GM21723 (cell line): Measurements from ENCODE around the gene NPIPA1.
"Not testable (repeated sequence)": the region's sequence is repeated elsewhere in the genome, so short reads cannot be mapped to it uniquely, and the experiment has no call there.

Experiments used
- ATAC-seq: cut with Tn5 transposase; IDR thresholded peaks from one replicate; pipeline ENCODE4 v1.9.1; 2021; ENCODE audit warnings: mild to moderate bottlenecking, moderate library complexity; ENCODE audit not compliant: unreplicated experiment

The NPIPA1 gene

GRCh38 chr16:14929176-14929575 lies 8.1 kb upstream of the NPIPA1 start:
- not testable (repeated sequence) for ATAC-seq

DNA sequence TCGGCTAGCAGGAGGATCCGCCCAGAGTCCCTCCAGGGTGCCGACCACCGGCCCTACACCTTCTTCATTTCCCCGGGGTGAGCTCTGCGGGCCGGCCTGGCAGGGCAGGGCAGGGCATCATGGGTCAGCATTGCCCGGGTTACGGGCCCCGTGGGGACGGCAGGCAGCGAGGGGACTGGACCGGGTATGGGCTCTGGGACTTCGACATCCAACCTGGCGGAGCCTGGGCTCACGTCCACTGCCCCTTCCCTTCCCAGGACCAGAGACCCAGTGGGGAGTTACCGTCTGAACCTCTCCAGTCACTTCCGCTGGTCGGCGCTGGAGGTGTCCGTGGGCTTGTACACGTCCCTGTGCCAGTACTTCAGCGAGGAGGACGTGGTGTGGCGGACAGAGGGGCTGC lies 7.0 kb upstream of the NPIPA1 start:
- ATAC-seq = not testable (repeated sequence)

GRCh38 chr16:14930971-14931370 lies 6.3 kb upstream of the NPIPA1 start:
- not testable (repeated sequence) for ATAC-seq

GRCh38 chr16:14932581-14933375 lies 4.5 kb upstream of the NPIPA1 start:
- ATAC-seq = not testable (repeated sequence)

- not testable (repeated sequence) for ATAC-seq
These were observed 751 bp downstream of the NPIPA1 start for GRCh38 chr16:14937994-14938393.

GRCh38 chr16:14942686-14943085 lies 5.4 kb downstream of the NPIPA1 start:
- ATAC-seq = not testable (repeated sequence)

- no peak for ATAC-seq
These were observed 18.4 kb downstream of the NPIPA1 start for GRCh38 chr16:14955546-14956231.

- ATAC-seq = no peak
These were observed 20.5 kb downstream of the NPIPA1 start for GRCh38 chr16:14957576-14958322.

- no peak for ATAC-seq
These were observed 21.0 kb downstream of the NPIPA1 start for GRCh38 chr16:14958323-14958600.

DNA sequence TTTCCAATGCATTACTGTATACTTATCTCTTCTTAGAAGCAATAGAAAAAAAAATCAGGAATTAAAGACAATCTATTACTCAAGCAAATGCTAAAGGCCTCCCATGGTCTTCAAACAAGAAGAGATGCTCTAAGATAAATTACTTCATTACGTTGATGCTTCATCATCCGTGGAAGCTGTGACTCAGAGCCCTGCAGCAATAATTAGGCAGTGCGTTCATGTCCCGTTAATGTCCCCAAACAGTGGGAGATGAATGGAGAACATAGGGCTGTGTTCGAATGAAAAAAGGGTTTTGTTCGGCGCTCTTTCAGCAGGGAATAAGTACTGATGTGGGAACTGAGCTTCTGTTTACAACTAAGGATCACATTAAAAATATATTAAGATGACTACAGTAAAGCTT lies 21.7 kb downstream of the NPIPA1 start:
- ATAC-seq = no peak

DNA sequence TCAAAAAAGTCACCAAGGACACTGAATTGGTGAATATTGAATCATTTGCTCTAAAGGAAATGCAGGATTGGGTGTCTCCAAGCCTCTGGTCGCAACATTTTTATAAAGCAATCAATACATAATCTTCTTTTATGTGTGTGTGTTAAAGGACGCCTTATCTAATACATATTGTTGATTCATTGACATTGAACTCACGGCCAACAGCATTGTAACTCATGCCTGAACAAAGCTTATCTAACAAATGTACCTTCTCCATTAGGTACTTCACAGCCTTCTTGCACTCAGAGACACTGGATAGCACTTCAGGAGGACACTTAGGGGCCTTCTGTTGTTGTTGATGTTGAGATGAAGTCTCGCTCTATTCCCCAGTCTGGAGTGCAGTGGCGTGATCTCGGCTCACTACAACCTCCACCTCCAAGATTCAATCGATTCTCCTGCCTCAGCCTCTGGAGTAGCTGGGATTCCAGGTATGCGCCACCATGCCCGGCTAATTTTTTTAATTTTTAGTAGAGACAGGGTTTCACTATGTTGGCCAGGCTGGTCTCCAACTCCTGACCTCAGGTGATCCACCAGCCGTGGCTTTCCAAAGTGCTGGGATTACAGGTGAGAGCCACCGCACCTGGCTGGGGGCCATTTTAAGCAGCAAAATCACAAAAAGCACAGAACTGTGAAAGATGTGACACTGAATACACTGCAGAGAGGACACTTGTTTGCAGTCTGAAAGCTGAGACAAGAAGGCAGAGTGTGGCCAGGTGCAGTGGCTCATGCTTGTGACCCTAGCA lies 24.4 kb downstream of the NPIPA1 start:
- ATAC-seq = no peak

DNA sequence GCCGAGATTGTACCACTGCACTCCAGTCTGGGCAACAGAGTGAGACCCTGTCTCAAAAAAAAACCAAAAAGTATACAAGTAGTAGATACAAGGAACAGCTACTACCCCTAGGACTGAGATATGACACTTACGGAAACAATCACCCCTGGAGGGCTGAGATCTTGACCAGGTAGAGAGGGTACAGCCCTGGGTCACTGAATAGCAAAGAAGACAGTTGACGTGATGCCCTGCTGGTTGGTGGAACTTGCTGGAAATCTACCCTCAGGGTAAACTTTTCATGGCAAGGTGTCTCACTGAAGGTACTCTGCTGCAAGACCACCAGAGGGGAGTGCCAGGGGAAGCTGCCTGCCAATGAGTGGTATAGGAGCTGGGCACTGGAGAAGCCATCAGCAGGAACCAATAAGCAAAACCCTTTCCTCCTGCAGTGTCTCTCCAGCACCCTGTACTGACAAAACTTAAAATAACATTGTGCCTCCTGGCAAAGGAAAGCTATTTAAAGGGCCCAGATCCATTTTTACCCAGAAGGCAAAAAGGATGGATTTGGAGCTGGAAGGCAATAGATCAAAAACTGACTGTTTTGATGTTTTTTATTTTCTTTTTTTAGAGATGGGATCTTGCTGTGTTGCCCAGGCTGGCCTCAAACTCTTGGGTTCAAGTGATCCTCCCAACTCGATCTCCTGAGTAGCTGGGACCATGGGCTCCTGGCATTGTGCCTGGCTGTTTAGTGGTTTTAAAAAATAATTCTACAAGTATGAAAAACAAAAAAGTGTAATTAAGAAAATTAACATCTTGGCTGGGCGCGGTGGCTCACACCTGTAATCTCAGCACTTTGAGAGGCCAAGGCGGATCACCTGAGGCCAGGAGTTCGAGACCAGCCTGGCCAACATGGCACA lies 26.3 kb downstream of the NPIPA1 start:
- ATAC-seq = no peak

GRCh38 chr16:14965328-14965727 lies 28.1 kb downstream of the NPIPA1 start:
- ATAC-seq = no peak

DNA sequence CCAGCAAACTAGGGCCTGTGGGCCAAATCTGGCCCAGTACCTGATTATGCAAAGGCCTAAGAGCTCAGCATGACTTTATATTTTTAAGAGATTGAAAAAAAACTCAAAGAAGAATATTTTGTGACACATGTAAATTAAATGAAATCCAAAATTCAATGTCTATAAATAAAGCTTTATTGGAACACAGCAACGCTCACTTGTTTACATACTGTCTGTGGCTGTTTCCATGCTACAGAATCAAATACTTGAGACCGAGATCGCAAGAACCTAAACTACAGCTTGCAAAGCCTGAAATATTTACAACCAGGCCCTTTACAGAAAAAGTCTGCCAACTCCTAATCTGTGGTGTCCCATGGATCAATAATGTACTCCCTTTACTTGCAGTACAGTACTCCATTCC lies 32.6 kb downstream of the NPIPA1 start:
- ATAC-seq = not testable (repeated sequence)

DNA sequence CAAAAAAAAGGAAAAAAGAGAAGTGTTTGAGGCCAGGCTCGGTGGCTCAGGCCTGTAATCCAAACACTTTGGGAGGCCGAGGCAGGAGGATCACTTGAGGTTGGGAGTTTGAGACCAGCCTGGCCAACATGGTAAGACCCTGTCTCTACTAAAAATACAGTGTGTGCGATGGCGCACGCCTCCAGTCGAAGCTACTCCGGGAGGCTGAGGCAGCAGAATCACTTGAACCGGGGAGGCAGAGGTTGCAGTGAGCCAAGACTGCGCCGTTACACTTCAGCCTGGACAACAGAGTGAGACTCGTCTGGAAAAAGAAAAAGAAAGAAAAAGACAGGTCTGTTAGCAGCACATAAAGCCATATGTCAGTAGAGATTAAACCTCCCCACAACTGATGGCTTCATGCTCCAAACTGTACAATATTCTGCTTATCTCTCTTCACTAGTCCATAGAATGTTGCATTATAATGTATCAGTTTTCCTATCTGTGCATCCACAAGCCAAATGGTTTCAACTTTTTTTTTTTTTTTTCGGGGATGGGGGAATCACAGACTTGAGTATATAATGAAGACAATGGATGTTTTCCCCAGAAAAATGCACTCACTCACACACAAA lies 34.5 kb downstream of the NPIPA1 start:
- ATAC-seq = not testable (repeated sequence)

DNA sequence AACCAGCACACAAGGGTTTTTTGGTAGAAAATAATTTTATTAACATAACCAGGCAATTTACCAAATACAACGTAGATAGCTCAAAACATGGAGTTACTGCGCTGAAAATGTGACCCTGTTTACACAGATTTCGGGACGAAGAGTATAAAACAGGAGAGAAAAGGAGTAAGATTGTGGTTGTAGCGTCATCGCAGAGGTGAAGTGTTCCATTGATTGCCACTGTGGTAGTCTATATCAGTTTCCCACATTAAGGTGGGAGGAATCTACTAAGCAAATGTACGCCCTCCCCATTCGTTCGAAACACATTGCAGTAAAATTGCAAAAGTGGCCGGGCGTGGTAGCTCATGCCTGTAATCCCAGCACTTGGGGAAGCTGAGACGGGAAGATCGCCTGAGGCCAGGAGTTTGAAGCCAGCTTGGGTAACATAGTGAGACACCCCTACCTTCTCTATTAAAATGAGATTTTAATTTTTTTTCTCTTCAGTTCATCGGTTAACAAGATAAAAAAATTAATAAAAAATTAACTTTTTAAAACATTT lies 36.6 kb downstream of the NPIPA1 start:
- not testable (repeated sequence) for ATAC-seq

DNA sequence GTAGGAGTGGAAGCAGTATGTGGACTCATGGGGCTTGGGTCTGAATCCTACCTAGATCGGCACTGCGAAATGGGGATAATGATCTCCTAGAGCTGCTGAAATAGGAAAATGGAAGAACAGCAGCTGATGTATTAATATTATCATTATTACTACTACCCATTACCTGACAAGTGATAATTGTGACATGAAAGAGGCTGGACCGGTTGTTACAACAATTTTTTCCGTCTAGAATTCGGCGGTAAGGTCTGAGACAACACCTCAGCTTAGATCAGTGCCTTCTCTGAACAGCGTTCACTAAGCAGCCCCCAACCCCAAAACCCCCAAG lies 37.0 kb downstream of the NPIPA1 start:
- ATAC-seq = not testable (repeated sequence)

GRCh38 chr16:14974656-14975417 lies 37.6 kb downstream of the NPIPA1 start, which contains the start of gene PDXDC1:
PDXDC1 (plus strand) TSS chr16:14975026; CDS start chr16:14975200, 174 bp downstream.
- peak; percentile 90 for ATAC-seq
